GM12878 (cell line): ENCODE data around the gene MCCD1. TPM values are rescaled to one million over a fixed set of nuclear protein-coding genes. Genes with fewer than 3 reads are reported as not detected.
A peak's percentile ranks its signal among the peaks of the same experiment; 100 is the strongest.

Experiments used
- ATF7 ChIP-seq: fragments of 450-650 bp; IDR thresholded peaks from 2 replicates; pipeline ENCODE4 v1.6.1; 2016; ENCODE audit warnings: low read depth, mild to moderate bottlenecking
- BHLHE40 ChIP-seq, 2 experiments: fragments of 450-650 bp in 1 of 2; IDR thresholded peaks; 2 replicates each; pipeline ENCODE4 v1.6.1; 2011 to 2017; ENCODE audit warnings: low read depth in 2 of 2, borderline replicate concordance in 1 of 2, improper control_type of control experiment in 1 of 2, low read length in 1 of 2, mild to moderate bottlenecking in 1 of 2
- CBX3 ChIP-seq: fragments of 200-600 bp; sonication (generic); IDR thresholded peaks from 2 replicates; pipeline ENCODE4 v1.6.1; 2016; ENCODE audit warnings: low read depth, borderline replicate concordance
- CREM ChIP-seq: IDR thresholded peaks from 2 replicates; pipeline ENCODE4 v1.6.1; 2014; ENCODE audit warnings: antibody characterized with exemption, low read depth
- FOXM1 ChIP-seq: IDR thresholded peaks from 2 replicates; pipeline ENCODE4 v1.6.1; 2012; ENCODE audit warnings: low read depth, mild to moderate bottlenecking, inconsistent platforms, low read length, moderate library complexity
- IRF4 ChIP-seq: IDR thresholded peaks from 2 replicates; pipeline ENCODE4 v1.6.1; 2011; ENCODE audit warnings: low read depth, low read length
- JUNB ChIP-seq: IDR thresholded peaks from 2 replicates; pipeline ENCODE4 v1.6.1; 2016; ENCODE audit warnings: antibody characterized with exemption, mild to moderate bottlenecking
- KAT2A ChIP-seq: conservative IDR thresholded peaks from 2 replicates; pipeline ENCODE4 v1.6.1; 2011; ENCODE audit warnings: low read depth, low read length; ENCODE audit not compliant: control insufficient read depth
- LARP7 ChIP-seq: fragments of 450-650 bp; IDR thresholded peaks from 2 replicates; pipeline ENCODE4 v1.6.1; 2017; ENCODE audit warnings: mild to moderate bottlenecking
- MEF2A ChIP-seq: IDR thresholded peaks from 2 replicates; pipeline ENCODE4 v1.6.1; 2011; ENCODE audit warnings: low read depth, mild to moderate bottlenecking, low read length, moderate library complexity; ENCODE audit not compliant: insufficient read depth
- MEF2B ChIP-seq: fragments of 450-650 bp; IDR thresholded peaks from 2 replicates; pipeline ENCODE4 v1.6.1; 2018; ENCODE audit warnings: mild to moderate bottlenecking, moderate library complexity; ENCODE audit not compliant: partially characterized antibody, poor library complexity, severe bottlenecking
- MTA3 ChIP-seq: IDR thresholded peaks from 2 replicates; pipeline ENCODE4 v1.6.1; 2012; ENCODE audit warnings: low read length, inconsistent platforms, borderline replicate concordance
- NFIC ChIP-seq: IDR thresholded peaks from 2 replicates; pipeline ENCODE4 v1.6.1; 2012; ENCODE audit warnings: low read depth, mild to moderate bottlenecking, inconsistent platforms, low read length, moderate library complexity
- PML ChIP-seq: IDR thresholded peaks from 2 replicates; pipeline ENCODE4 v1.6.1; 2012; ENCODE audit warnings: low read length, inconsistent platforms
- POLR2A ChIP-seq: IDR thresholded peaks from 2 replicates; pipeline ENCODE4 v1.6.1; 2011; ENCODE audit warnings: low read depth, mild to moderate bottlenecking, low read length
- RAD21 ChIP-seq: IDR thresholded peaks from 2 replicates; pipeline ENCODE4 v1.6.1; 2011; ENCODE audit warnings: mild to moderate bottlenecking, low read depth, low read length, moderate library complexity; ENCODE audit not compliant: insufficient read depth
- RCOR1 ChIP-seq: conservative IDR thresholded peaks from 2 replicates; pipeline ENCODE4 v1.6.1; 2012; ENCODE audit warnings: low read depth, low read length, improper control_type of control experiment
- SMC3 ChIP-seq: IDR thresholded peaks from 2 replicates; pipeline ENCODE4 v1.6.1; 2011; ENCODE audit warnings: low read length, improper control_type of control experiment, borderline replicate concordance
- SRF ChIP-seq, 2 experiments: IDR thresholded peaks; 2 replicates each; pipeline ENCODE4 v1.6.1; 2011; ENCODE audit warnings: low read depth in 2 of 2, low read length in 2 of 2, mild to moderate bottlenecking in 1 of 2, moderate library complexity in 1 of 2
- TCF12 ChIP-seq: IDR thresholded peaks from 2 replicates; pipeline ENCODE4 v1.6.1; 2011; ENCODE audit warnings: low read depth, mild to moderate bottlenecking, low read length
- TCF3 ChIP-seq: IDR thresholded peaks from 2 replicates; pipeline ENCODE4 v1.6.1; 2012; ENCODE audit warnings: low read depth, mild to moderate bottlenecking, low read length, borderline replicate concordance; ENCODE audit not compliant: insufficient read depth
- YBX1 ChIP-seq: fragments of 450-650 bp; IDR thresholded peaks from 2 replicates; pipeline ENCODE4 v1.6.1; 2016; ENCODE audit warnings: antibody characterized with exemption
- YY1 ChIP-seq: IDR thresholded peaks from 2 replicates; pipeline ENCODE4 v1.6.1; 2011; ENCODE audit warnings: low read depth, mild to moderate bottlenecking, low read length
- ZBED1 ChIP-seq: IDR thresholded peaks from 2 replicates; pipeline ENCODE4 v1.6.1; 2016; ENCODE audit warnings: borderline replicate concordance
- polyA plus RNA-seq, 11 experiments: library from polyadenylated mRNA; depleted of rRNA in 4 of 11; unstranded in 6 of 11; stranded (reverse) in 5 of 11; fragments of >200 nt; fragmentation: Nextera tagmentation in 4 of 11; fragmentation: Illumina TruSeq in 1 of 11; extraction: Ambion mirVana in 4 of 11; extraction: Trizol in 1 of 11; gene quantifications; 1 replicate in 1 of 11; 2 replicates in 10 of 11; pipeline versions ENCODE4 v1.2.1 to v1.2.3, GENCODE V29; 2011 to 2016; ENCODE audit warnings: inconsistent platforms in 2 of 11, missing spikeins in 2 of 11, low read depth in 1 of 11
- total RNA-seq, 4 experiments: library from RNA; depleted of rRNA in 3 of 4; stranded (reverse); fragments of >200 nt in 3 of 4; fragmentation: Illumina TruSeq in 1 of 4; extraction: Trizol in 1 of 4; gene quantifications; 2 replicates each; pipeline versions ENCODE4 v1.2.1 to v1.2.3, GENCODE V29; 2013 to 2021
- TF ChIP-seq, protein P1 (sequence below): IDR thresholded peaks from 2 replicates; pipeline ENCODE4 v1.6.1; 2011; ENCODE audit warnings: borderline replicate concordance, low read depth, mild to moderate bottlenecking, moderate library complexity, low read length; ENCODE audit not compliant: insufficient read depth, poor library complexity, severe bottlenecking
- TF ChIP-seq, protein P2 (sequence below): fragments of 450-650 bp; formaldehyde crosslinking; IDR thresholded peaks from 2 replicates; pipeline ENCODE4 v1.4.0; 2022; ENCODE audit warnings: mild to moderate bottlenecking, moderate library complexity

The MCCD1 gene
- total and polyA plus RNA-seq, 10 of the 15 experiments (the other 5 are each of a cell fraction or from before 2014, with no cell fraction given): not detected

DNA sequence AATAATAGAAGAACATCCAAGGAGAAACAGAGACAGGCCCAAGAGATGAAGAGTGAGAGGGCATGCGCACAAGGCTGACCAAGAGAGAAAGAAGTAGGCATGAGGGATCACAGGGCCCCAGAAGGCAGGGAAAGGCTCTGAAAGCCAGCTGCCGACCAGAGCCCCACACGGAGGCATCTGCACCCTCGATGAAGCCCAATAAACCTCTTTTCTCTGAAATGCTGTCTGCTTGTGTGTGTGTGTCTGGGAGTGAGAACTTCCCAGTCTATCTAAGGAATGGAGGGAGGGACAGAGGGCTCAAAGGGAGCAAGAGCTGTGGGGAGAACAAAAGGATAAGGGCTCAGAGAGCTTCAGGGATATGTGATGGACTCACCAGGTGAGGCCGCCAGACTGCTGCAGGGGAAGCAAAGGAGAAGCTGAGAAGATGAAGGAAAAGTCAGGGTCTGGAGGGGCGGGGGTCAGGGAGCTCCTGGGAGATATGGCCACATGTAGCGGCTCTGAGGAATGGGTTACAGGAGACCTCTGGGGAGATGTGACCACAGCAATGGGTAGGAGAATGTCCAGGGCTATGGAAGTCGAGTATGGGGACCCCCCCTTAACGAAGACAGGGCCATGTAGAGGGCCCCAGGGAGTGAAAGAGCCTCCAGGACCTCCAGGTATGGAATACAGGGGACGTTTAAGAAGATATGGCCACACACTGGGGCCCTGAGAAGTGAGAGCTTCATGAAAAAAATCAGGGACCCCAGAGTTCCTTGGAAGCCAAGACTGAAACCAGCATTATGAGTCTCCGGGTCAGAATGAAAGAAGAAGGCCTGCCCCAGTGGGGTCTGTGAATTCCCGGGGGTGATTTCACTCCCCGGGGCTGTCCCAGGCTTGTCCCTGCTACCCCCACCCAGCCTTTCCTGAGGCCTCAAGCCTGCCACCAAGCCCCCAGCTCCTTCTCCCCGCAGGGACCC lies 45.6 kb downstream of the MCCD1 start (continued):
- TF ChIP-seq, protein P1, sequence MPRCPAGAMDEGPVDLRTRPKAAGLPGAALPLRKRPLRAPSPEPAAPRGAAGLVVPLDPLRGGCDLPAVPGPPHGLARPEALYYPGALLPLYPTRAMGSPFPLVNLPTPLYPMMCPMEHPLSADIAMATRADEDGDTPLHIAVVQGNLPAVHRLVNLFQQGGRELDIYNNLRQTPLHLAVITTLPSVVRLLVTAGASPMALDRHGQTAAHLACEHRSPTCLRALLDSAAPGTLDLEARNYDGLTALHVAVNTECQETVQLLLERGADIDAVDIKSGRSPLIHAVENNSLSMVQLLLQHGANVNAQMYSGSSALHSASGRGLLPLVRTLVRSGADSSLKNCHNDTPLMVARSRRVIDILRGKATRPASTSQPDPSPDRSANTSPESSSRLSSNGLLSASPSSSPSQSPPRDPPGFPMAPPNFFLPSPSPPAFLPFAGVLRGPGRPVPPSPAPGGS: peak; percentile 93
- 0 out of 2 replicates have a peak, but pooled peaks have one; percentile 7 for TF ChIP-seq SMC3
- no peak; the same call in 1 of the 2 replicates for TF ChIP-seq RAD21
- TF ChIP-seq FOXM1: no peak
- no peak for TF ChIP-seq LARP7
- no peak for TF ChIP-seq SRF (IDR thresholded peaks at IDR 0.05; ENCODE audit: low read depth in 2 of 2, low read length in 2 of 2)
- no peak for TF ChIP-seq KAT2A
- peak; percentile 37; the same call in 1 of the 2 replicates for TF ChIP-seq CREM
- TF ChIP-seq ZBED1: no peak
- TF ChIP-seq POLR2A: peak; percentile 9; the same call in 1 of the 2 replicates
- 0 out of 2 replicates have a peak, but pooled peaks have one; percentile 14 for TF ChIP-seq TCF12
- TF ChIP-seq YBX1: no peak
- TF ChIP-seq PML: no peak
- peak; percentile 78 for TF ChIP-seq JUNB
- TF ChIP-seq MEF2B: peak; percentile 82
- TF ChIP-seq CBX3: no peak
- TF ChIP-seq, protein P2, sequence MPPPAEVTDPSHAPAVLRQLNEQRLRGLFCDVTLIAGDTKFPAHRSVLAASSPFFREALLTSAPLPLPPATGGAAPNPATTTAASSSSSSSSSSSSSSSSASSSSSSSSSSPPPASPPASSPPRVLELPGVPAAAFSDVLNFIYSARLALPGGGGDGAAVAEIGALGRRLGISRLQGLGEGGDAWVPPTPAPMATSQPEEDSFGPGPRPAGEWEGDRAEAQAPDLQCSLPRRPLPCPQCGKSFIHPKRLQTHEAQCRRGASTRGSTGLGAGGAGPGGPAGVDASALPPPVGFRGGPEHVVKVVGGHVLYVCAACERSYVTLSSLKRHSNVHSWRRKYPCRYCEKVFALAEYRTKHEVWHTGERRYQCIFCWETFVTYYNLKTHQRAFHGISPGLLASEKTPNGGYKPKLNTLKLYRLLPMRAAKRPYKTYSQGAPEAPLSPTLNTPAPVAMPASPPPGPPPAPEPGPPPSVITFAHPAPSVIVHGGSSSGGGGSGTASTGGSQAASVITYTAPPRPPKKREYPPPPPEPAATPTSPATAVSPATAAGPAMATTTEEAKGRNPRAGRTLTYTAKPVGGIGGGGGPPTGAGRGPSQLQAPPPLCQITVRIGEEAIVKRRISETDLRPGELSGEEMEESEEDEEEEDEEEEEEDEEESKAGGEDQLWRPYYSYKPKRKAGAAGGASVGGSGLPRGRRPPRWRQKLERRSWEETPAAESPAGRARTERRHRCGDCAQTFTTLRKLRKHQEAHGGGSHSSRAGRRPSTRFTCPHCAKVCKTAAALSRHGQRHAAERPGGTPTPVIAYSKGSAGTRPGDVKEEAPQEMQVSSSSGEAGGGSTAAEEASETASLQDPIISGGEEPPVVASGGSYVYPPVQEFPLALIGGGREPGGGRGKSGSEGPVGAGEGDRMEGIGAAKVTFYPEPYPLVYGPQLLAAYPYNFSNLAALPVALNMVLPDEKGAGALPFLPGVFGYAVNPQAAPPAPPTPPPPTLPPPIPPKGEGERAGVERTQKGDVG (CRISPR knock-in tag): no peak
- no peak for TF ChIP-seq TCF3
- TF ChIP-seq ATF7: no peak
- no peak for TF ChIP-seq RCOR1
- 0 out of 2 replicates have a peak, but pooled peaks have one; percentile 10 for TF ChIP-seq IRF4
- TF ChIP-seq NFIC: no peak
- 0 out of 4 replicates have a peak, but pooled peaks of 1 of the 2 experiments have one; percentile 12 for TF ChIP-seq BHLHE40 (IDR thresholded peaks at IDR 0.05; ENCODE audit: borderline replicate concordance in 1 of 2, low read depth in 2 of 2, low read length in 1 of 2)
- TF ChIP-seq MEF2A: 0 out of 2 replicates have a peak, but pooled peaks have one; percentile 8
- no peak for TF ChIP-seq YY1
- no peak for TF ChIP-seq MTA3
